ENCODE results near the gene MYO1E. TPM values are rescaled to one million over a fixed set of nuclear protein-coding genes. Genes with fewer than 3 reads are reported as not detected.

Gene MYO1E
- total and polyA plus RNA-seq, 4 donors = 6.7 to 70.9 (median 21.6) TPM

- Histone ChIP-seq H3K4me1 (ENCODE audit: control insufficient read depth in 4 of 4, insufficient read depth in 4 of 4, low read length in 3 of 4) (no peaks in the 10 kb centered on the region), H3K27ac (ENCODE audit: low read depth in 1 of 2, low read length in 2 of 2) (no peak overlapping the region), H3K9me3 (ENCODE audit: control insufficient read depth in 4 of 4, low read length in 3 of 4) (no peaks in the 10 kb centered on the region), H3K27me3 (ENCODE audit: control insufficient read depth in 4 of 4, insufficient read depth in 4 of 4, low read length in 3 of 4) (no peaks in the 10 kb centered on the region), H3K9ac (ENCODE audit: low read depth in 1 of 2, low read length in 2 of 2) (no peak overlapping the region), H3K4me3 (ENCODE audit: low read depth in 1 of 3, low read length in 3 of 3) (no peak overlapping the region), H3K36me3 (ENCODE audit: control insufficient read depth in 4 of 4, insufficient read depth in 3 of 4, low read depth in 1 of 4, low read length in 3 of 4) (peaks cover 0 to 2% (median 1%) of the 10 kb centered on the region in 4 donors)
- 93% methylated on average over 4 of the region's 4 CpGs for WGBS
- no peak for TF ChIP-seq NR2F2 (IDR thresholded peaks at IDR 0.05)
- TF ChIP-seq YY1 (IDR thresholded peaks at IDR 0.05) = no peak
- TF ChIP-seq HNF4G (IDR thresholded peaks at IDR 0.05) = no peak
- TF ChIP-seq RAD21 (IDR thresholded peaks at IDR 0.05) = no peak
- no peak for TF ChIP-seq SP1 (IDR thresholded peaks at IDR 0.05)
- no peak for TF ChIP-seq ATF3 (IDR thresholded peaks at IDR 0.05)
- no peak for TF ChIP-seq JUND (IDR thresholded peaks at IDR 0.05)
- no peak for TF ChIP-seq FOXA2 (IDR thresholded peaks at IDR 0.05)
- no peak for DNase-seq (ENCODE audit: low spot score)
These were observed 12.5 kb upstream of the MYO1E start for GRCh38 chr15:59385171-59385570.

- Histone ChIP-seq H3K9me3 (ENCODE audit: control insufficient read depth in 4 of 4, low read length in 3 of 4) (no peaks in the 10 kb centered on the region), H3K9ac (ENCODE audit: low read depth in 1 of 2, low read length in 2 of 2) (no peak overlapping the region), H3K4me3 (ENCODE audit: low read depth in 1 of 3, low read length in 3 of 3) (no peak overlapping the region), H3K27ac (ENCODE audit: low read depth in 1 of 2, low read length in 2 of 2) (no peak overlapping the region), H3K36me3 (ENCODE audit: control insufficient read depth in 4 of 4, insufficient read depth in 3 of 4, low read depth in 1 of 4, low read length in 3 of 4) (peaks cover 0 to 2% (median 1%) of the 10 kb centered on the region in 4 donors), H3K27me3 (ENCODE audit: control insufficient read depth in 4 of 4, insufficient read depth in 4 of 4, low read length in 3 of 4) (no peaks in the 10 kb centered on the region), H3K4me1 (ENCODE audit: control insufficient read depth in 4 of 4, insufficient read depth in 4 of 4, low read length in 3 of 4) (no peaks in the 10 kb centered on the region)
- 94% methylated on average over 3 of the region's 3 CpGs for WGBS
- TF ChIP-seq GABPA (IDR thresholded peaks at IDR 0.05 in 1 of 2, conservative IDR thresholded peaks at IDR 0.05 in 1 of 2) (no peak), ATF3 (IDR thresholded peaks at IDR 0.05) (no peak), SP1 (IDR thresholded peaks at IDR 0.05) (no peak), FOXA1 (IDR thresholded peaks at IDR 0.05) (no peak), RAD21 (IDR thresholded peaks at IDR 0.05) (no peak)
- DNase-seq (ENCODE audit: low spot score) = no peak
These were observed 11.8 kb upstream of the MYO1E start for GRCh38 chr15:59384507-59384906.

- no peak overlapping the region for H3K9ac ChIP-seq (ENCODE audit: low read depth in 1 of 2, low read length in 2 of 2)
- no peak overlapping the region for H3K4me3 ChIP-seq (ENCODE audit: low read depth in 1 of 3, low read length in 3 of 3)
- H3K36me3 ChIP-seq (ENCODE audit: control insufficient read depth in 4 of 4, insufficient read depth in 3 of 4, low read depth in 1 of 4, low read length in 3 of 4) = peaks cover 0 to 2% (median 1%) of the 10 kb centered on the region in 4 donors
- TF ChIP-seq SP1 (IDR thresholded peaks at IDR 0.05) = no peak
- TF ChIP-seq JUND (IDR thresholded peaks at IDR 0.05) = no peak
- no peak for TF ChIP-seq MAX (IDR thresholded peaks at IDR 0.05)
- no peak for TF ChIP-seq CTCF (IDR thresholded peaks at IDR 0.05; ENCODE audit: low read depth, low read length, missing input control)
- TF ChIP-seq RXRA (IDR thresholded peaks at IDR 0.05) = no peak
- TF ChIP-seq EGR1 (IDR thresholded peaks at IDR 0.05; ENCODE audit: low read depth in 2 of 2) = no peak
- TF ChIP-seq FOXA1 (IDR thresholded peaks at IDR 0.05) = no peak
- no peak for TF ChIP-seq TAF1 (conservative IDR thresholded peaks at IDR 0.05)
- TF ChIP-seq NR2F2 (IDR thresholded peaks at IDR 0.05) = no peak
- TF ChIP-seq FOXA2 (IDR thresholded peaks at IDR 0.05) = no peak
- no peak for TF ChIP-seq GABPA (IDR thresholded peaks at IDR 0.05 in 1 of 2, conservative IDR thresholded peaks at IDR 0.05 in 1 of 2)
- TF ChIP-seq ZBTB33 (IDR thresholded peaks at IDR 0.05) = no peak
- TF ChIP-seq ATF3 (IDR thresholded peaks at IDR 0.05) = no peak
- TF ChIP-seq HNF4G (IDR thresholded peaks at IDR 0.05) = no peak
- no peak for TF ChIP-seq YY1 (IDR thresholded peaks at IDR 0.05)
- no peak for TF ChIP-seq REST (IDR thresholded peaks at IDR 0.05)
- no peaks in the 10 kb centered on the region for H3K4me1 ChIP-seq (ENCODE audit: control insufficient read depth in 4 of 4, insufficient read depth in 4 of 4, low read length in 3 of 4)
- 76% methylated on average over 7 of the region's 7 CpGs for WGBS
- DNase-seq (ENCODE audit: low spot score) = no peak
- H3K9me3 ChIP-seq (ENCODE audit: control insufficient read depth in 4 of 4, low read length in 3 of 4) = no peaks in the 10 kb centered on the region
- no peaks in the 10 kb centered on the region for H3K27me3 ChIP-seq (ENCODE audit: control insufficient read depth in 4 of 4, insufficient read depth in 4 of 4, low read length in 3 of 4)
- H3K27ac ChIP-seq (ENCODE audit: low read depth in 1 of 2, low read length in 2 of 2) = no peak overlapping the region
These were observed 8.4 kb upstream of the MYO1E start for GRCh38 chr15:59380902-59381610.

Data from liver (tissue), 9 donors.